ENCODE data around the gene AHI1. TPM values are rescaled to one million over a fixed set of nuclear protein-coding genes. Genes with fewer than 3 reads are reported as not detected.
"Not testable (repeated sequence)": the region's sequence is repeated elsewhere in the genome, so short reads cannot be mapped to it uniquely, and the experiment has no call there.

AHI1 gene
- total RNA-seq, 3 donors from 2014 or later (not counting 1 experiment from before 2014, with no cell fraction given): 24.0 to 40.3 (median 32.4) TPM

GRCh38 chr6:135346747-135347146, 150.8 kb downstream of the AHI1 start:
- H3K9me3 Mint-ChIP-seq: no peaks in the 10 kb centered on the region
- DNase-seq (no peak), ATAC-seq (no peak)
- Histone ChIP-seq H3K27me3 (ENCODE audit: control insufficient read depth, insufficient read depth, low read length) (no peaks in the 10 kb centered on the region), H3K36me3 (ENCODE audit: control insufficient read depth, insufficient read depth, low read length) (no peaks in the 10 kb centered on the region), H3K27ac (ENCODE audit: low read length) (no peak overlapping the region), H3K4me3 (ENCODE audit: low read length) (no peak overlapping the region), H3K9me3 (ENCODE audit: control insufficient read depth, insufficient read depth, low read length) (no peaks in the 10 kb centered on the region), H3K4me1 (ENCODE audit: control insufficient read depth, insufficient read depth, low read length) (no peaks in the 10 kb centered on the region)
- no peaks in the 10 kb centered on the region for H3K36me3 Mint-ChIP-seq
- no peaks in the 10 kb centered on the region for H3K27me3 Mint-ChIP-seq (ENCODE audit: low read depth in 2 of 2)
- intact Hi-C loops (cut with micrococcal nuclease): no loop called here
- TF ChIP-seq CTCF (IDR thresholded peaks at IDR 0.05): no peak
- peaks cover 0 to 6% of the 10 kb centered on the region in 2 donors for H3K4me1 Mint-ChIP-seq
- H3K27ac Mint-ChIP-seq: no peak overlapping the region
- no peak overlapping the region for H3K4me3 Mint-ChIP-seq
- WGBS (ENCODE audit: insufficient coverage): 60% methylated on average over 1 of the region's 1 CpG

DNA sequence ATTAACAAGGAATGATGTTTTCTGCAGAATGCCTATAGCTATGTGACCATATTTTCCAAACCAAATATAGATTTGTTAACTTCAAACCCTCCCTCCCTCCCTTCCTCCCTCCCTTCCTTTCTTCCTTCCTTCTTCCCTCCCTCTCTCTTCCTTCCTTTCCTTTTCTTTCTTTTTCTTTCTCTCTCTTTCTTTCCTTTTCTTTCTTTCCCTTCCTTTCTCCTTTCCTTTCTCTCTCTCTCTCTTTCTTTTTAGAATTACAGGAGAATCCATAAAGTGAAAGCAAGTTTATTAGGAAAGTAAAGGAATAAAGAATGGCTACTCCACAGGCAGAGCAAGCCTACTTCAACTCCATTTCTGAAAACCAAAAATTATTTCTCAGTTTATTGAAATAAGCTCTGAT, 153.0 kb downstream of the AHI1 start:
- DNase-seq (no peak), ATAC-seq (no peak)
- no peak overlapping the region for H3K4me3 ChIP-seq (ENCODE audit: low read length)
- H3K36me3 ChIP-seq (ENCODE audit: control insufficient read depth, insufficient read depth, low read length): no peaks in the 10 kb centered on the region
- no peaks in the 10 kb centered on the region for H3K4me1 ChIP-seq (ENCODE audit: control insufficient read depth, insufficient read depth, low read length)
- no peak for TF ChIP-seq CTCF (IDR thresholded peaks at IDR 0.05)
- H3K27me3 ChIP-seq (ENCODE audit: control insufficient read depth, insufficient read depth, low read length): no peaks in the 10 kb centered on the region
- Mint-ChIP-seq H3K9me3 (no peaks in the 10 kb centered on the region), H3K27ac (no peak overlapping the region), H3K4me1 (peaks cover 0 to 6% of the 10 kb centered on the region in 2 donors), H3K27me3 (ENCODE audit: low read depth in 2 of 2) (no peaks in the 10 kb centered on the region), H3K36me3 (no peaks in the 10 kb centered on the region), H3K4me3 (no peak overlapping the region)
- intact Hi-C loops (cut with micrococcal nuclease): no loop called here
- no peaks in the 10 kb centered on the region for H3K9me3 ChIP-seq (ENCODE audit: control insufficient read depth, insufficient read depth, low read length)
- H3K27ac ChIP-seq (ENCODE audit: low read length): no peak overlapping the region

GRCh38 chr6:135339920-135340319, 157.6 kb downstream of the AHI1 start:
- H3K4me1 ChIP-seq (ENCODE audit: control insufficient read depth, insufficient read depth, low read length); H3K27ac Mint-ChIP-seq; H3K4me1 Mint-ChIP-seq; H3K27me3 ChIP-seq (ENCODE audit: control insufficient read depth, insufficient read depth, low read length); H3K36me3 Mint-ChIP-seq; H3K27me3 Mint-ChIP-seq (ENCODE audit: low read depth in 2 of 2); H3K4me3 Mint-ChIP-seq; H3K9me3 Mint-ChIP-seq; H3K9me3 ChIP-seq (ENCODE audit: control insufficient read depth, insufficient read depth, low read length); H3K4me3 ChIP-seq (ENCODE audit: low read length); H3K36me3 ChIP-seq (ENCODE audit: control insufficient read depth, insufficient read depth, low read length); H3K27ac ChIP-seq (ENCODE audit: low read length); ATAC-seq; DNase-seq; intact Hi-C loops (cut with micrococcal nuclease): not testable (repeated sequence)
- WGBS (ENCODE audit: insufficient coverage): 96% methylated on average over 7 of the region's 8 CpGs

DNA sequence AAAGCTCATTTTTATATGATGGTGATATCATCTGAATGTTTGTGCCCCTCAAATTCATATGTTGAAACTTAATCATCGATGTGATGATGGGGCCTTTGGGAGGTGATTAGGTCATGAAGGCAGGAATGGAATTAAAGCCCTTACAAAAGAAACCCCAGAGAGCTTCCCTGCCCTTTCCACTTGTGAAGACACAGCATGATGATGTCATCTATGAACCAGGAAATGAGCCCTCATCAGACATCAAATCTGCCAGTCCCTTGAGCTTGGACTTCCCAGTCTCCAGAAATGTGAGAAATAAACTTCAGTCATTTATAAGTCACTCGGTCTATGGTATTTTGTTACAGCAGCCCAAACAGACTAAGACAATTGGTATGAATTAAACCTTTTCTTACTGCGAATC, 163.4 kb downstream of the AHI1 start:
- Histone ChIP-seq H3K4me3 (ENCODE audit: low read length) (no peak overlapping the region), H3K27ac (ENCODE audit: low read length) (no peak overlapping the region), H3K4me1 (ENCODE audit: control insufficient read depth, insufficient read depth, low read length) (no peaks in the 10 kb centered on the region), H3K27me3 (ENCODE audit: control insufficient read depth, insufficient read depth, low read length) (no peaks in the 10 kb centered on the region), H3K36me3 (ENCODE audit: control insufficient read depth, insufficient read depth, low read length) (no peaks in the 10 kb centered on the region), H3K9me3 (ENCODE audit: control insufficient read depth, insufficient read depth, low read length) (no peaks in the 10 kb centered on the region)
- WGBS (ENCODE audit: insufficient coverage): 67% methylated on average over 1 of the region's 3 CpGs
- Mint-ChIP-seq H3K36me3 (no peaks in the 10 kb centered on the region), H3K27me3 (ENCODE audit: low read depth in 2 of 2) (no peaks in the 10 kb centered on the region), H3K4me3 (no peak overlapping the region), H3K4me1 (no peaks in the 10 kb centered on the region), H3K27ac (no peak overlapping the region), H3K9me3 (no peaks in the 10 kb centered on the region)
- no peak for TF ChIP-seq CTCF (IDR thresholded peaks at IDR 0.05)
- intact Hi-C loops (cut with micrococcal nuclease): no loop called here
- no peak for ATAC-seq
- DNase-seq: no peak
